ENCODE results near the gene CES1.
"Not testable (repeated sequence)": the region's sequence is repeated elsewhere in the genome, so short reads cannot be mapped to it uniquely, and the experiment has no call there.

DNA sequence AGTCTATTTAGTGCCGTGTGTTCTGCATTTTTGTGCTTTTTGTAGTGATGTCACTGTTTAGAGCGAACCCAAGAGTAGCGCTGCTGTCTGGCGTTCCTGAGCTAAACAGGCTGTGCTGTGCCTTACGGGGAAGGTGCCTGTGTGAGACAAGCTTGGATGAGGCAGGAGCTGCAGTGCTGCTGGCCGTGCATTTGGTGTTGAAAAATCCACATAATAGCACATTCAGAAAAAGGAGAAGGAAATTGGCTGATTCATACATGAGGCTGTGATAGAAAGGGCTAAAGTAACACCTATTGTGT is 50.2 kb downstream of the CES1 start:
- not testable (repeated sequence) for TF ChIP-seq CTCF (IDR thresholded peaks at IDR 0.05; ENCODE audit: insufficient read depth, low read length, poor library complexity, severe bottlenecking); EZH2phosphoT487 (conservative IDR thresholded peaks at IDR 0.05; ENCODE audit: low read length)
